Measurements from ENCODE around the gene SCRT2.

The SCRT2 gene

GRCh38 chr20:631101-631500 is 44.5 kb downstream of the SCRT2 start:
- no peak for TF ChIP-seq CTCF (IDR thresholded peaks at IDR 0.05; ENCODE audit: borderline replicate concordance, insufficient read depth, low read depth, low read length)
- H3K4me3 ChIP-seq (ENCODE audit: low read depth, low read length) = no peak overlapping the region

GRCh38 chr20:626579-626978 is 49.0 kb downstream of the SCRT2 start:
- H3K4me3 ChIP-seq (ENCODE audit: low read depth, low read length) = no peak overlapping the region
- TF ChIP-seq CTCF (IDR thresholded peaks at IDR 0.05; ENCODE audit: borderline replicate concordance, insufficient read depth, low read depth, low read length) = no peak

GRCh38 chr20:625360-625932 is 50.2 kb downstream of the SCRT2 start:
- no peak overlapping the region for H3K4me3 ChIP-seq (ENCODE audit: low read depth, low read length)
- no peak for TF ChIP-seq CTCF (IDR thresholded peaks at IDR 0.05; ENCODE audit: borderline replicate concordance, insufficient read depth, low read depth, low read length)

GRCh38 chr20:623704-624103 is 51.9 kb downstream of the SCRT2 start:
- no peak overlapping the region for H3K4me3 ChIP-seq (ENCODE audit: low read depth, low read length)
- no peak for TF ChIP-seq CTCF (IDR thresholded peaks at IDR 0.05; ENCODE audit: borderline replicate concordance, insufficient read depth, low read depth, low read length)

- TF ChIP-seq CTCF (IDR thresholded peaks at IDR 0.05; ENCODE audit: borderline replicate concordance, insufficient read depth, low read depth, low read length) = no peak
- H3K4me3 ChIP-seq (ENCODE audit: low read depth, low read length) = no peak overlapping the region
Measured at GRCh38 chr20:623021-623420, 52.6 kb downstream of the SCRT2 start.

GRCh38 chr20:622161-622560 is 53.4 kb downstream of the SCRT2 start:
- no peak for TF ChIP-seq CTCF (IDR thresholded peaks at IDR 0.05; ENCODE audit: borderline replicate concordance, insufficient read depth, low read depth, low read length)
- no peak overlapping the region for H3K4me3 ChIP-seq (ENCODE audit: low read depth, low read length)

- no peak overlapping the region for H3K4me3 ChIP-seq (ENCODE audit: low read depth, low read length)
- TF ChIP-seq CTCF (IDR thresholded peaks at IDR 0.05; ENCODE audit: borderline replicate concordance, insufficient read depth, low read depth, low read length) = no peak
Measured at GRCh38 chr20:621125-621756, 54.4 kb downstream of the SCRT2 start.

Data from GM12875 (cell line).